Retinal pigment epithelial cell (primary cell): ENCODE measurements around the gene NRIP2.
A peak's percentile ranks its signal among the peaks of the same experiment; 100 is the strongest.
"Not testable (repeated sequence)": the region's sequence is repeated elsewhere in the genome, so short reads cannot be mapped to it uniquely, and the experiment has no call there.

Experiments
- DNase-seq: peaks from one replicate; pipeline ENCODE4 v3.0.0-alpha.2; 2010; ENCODE audit warnings: low read depth
- H3K4me3 ChIP-seq: 2 replicates; pipeline ENCODE4 v1.5.1; 2011; ENCODE audit warnings: mild to moderate bottlenecking, low read length, control low read depth, moderate library complexity
- TF ChIP-seq, protein P1 (sequence below): conservative IDR thresholded peaks from 2 replicates; pipeline ENCODE4 v1.5.1; 2011; ENCODE audit warnings: low read depth, low read length, control low read depth, inconsistent platforms

NRIP2 gene

GRCh38 chr12:2834581-2835491 is at the start of gene NRIP2:
TSS of gene NRIP2 (minus strand) at chr12:2835035. CDS start at chr12:2834983, 52 bp downstream.
- no peak for DNase-seq
- TF ChIP-seq, protein P1, sequence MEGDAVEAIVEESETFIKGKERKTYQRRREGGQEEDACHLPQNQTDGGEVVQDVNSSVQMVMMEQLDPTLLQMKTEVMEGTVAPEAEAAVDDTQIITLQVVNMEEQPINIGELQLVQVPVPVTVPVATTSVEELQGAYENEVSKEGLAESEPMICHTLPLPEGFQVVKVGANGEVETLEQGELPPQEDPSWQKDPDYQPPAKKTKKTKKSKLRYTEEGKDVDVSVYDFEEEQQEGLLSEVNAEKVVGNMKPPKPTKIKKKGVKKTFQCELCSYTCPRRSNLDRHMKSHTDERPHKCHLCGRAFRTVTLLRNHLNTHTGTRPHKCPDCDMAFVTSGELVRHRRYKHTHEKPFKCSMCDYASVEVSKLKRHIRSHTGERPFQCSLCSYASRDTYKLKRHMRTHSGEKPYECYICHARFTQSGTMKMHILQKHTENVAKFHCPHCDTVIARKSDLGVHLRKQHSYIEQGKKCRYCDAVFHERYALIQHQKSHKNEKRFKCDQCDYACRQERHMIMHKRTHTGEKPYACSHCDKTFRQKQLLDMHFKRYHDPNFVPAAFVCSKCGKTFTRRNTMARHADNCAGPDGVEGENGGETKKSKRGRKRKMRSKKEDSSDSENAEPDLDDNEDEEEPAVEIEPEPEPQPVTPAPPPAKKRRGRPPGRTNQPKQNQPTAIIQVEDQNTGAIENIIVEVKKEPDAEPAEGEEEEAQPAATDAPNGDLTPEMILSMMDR: peak; percentile 13
- no peak within 1 kb of the TSS for H3K4me3 ChIP-seq

DNA sequence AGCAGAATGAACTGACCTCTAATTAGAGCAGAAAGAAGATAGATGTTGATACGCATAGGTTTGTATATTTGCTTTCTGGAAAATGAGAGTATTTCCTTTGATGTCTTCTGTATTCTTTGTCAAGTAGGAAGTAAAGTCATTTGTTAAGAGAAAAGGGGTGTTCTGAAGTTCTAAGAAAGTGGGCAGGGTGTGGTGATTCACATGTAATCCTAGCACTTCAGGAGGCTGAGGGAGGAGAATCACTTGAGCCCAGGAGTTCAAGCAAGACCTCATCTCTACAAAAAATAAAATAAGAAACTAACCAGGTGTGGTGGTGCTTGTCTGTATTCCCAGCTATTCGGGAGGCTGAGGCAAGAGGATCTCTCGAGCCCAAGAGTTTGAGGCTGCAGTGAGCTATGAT is 45.0 kb upstream of the NRIP2 start:
- H3K4me3 ChIP-seq: no peak overlapping the region
- DNase-seq: no peak
- TF ChIP-seq, protein P1: no peak

- DNase-seq: peak; percentile 68
- peak overlapping the region; percentile 94 for H3K4me3 ChIP-seq
- TF ChIP-seq, protein P1: no peak
Observed at GRCh38 chr12:2877953-2878732, 43.3 kb upstream of the NRIP2 start.

- DNase-seq: peak; percentile 55
- peak within 1 kb of the TSS; percentile 94 for H3K4me3 ChIP-seq
- TF ChIP-seq, protein P1: no peak
Observed at GRCh38 chr12:2877047-2877952, 42.5 kb upstream of the NRIP2 start, which contains the start of the genes FOXM1 and RHNO1. TSS of gene FOXM1 (minus strand) at chr12:2877174. CDS start at chr12:2874478, 2,696 bp downstream. TSS of gene RHNO1 (plus strand) at chr12:2877223. CDS start at chr12:2885367, 8,144 bp downstream.

- TF ChIP-seq, protein P1: no peak
- H3K4me3 ChIP-seq: peak overlapping the region; percentile 94
- no peak for DNase-seq
Observed at GRCh38 chr12:2876431-2877046, 41.7 kb upstream of the NRIP2 start.

GRCh38 chr12:2868986-2869632 is 34.3 kb upstream of the NRIP2 start:
- not testable (repeated sequence) for DNase-seq, H3K4me3 ChIP-seq
